Motor neuron (in vitro differentiated cells): ENCODE measurements around the gene BBOX1. TPM values are rescaled to one million over a fixed set of nuclear protein-coding genes. Genes with fewer than 3 reads are reported as not detected.

Experiments used
- ATAC-seq, 8 experiments: fragments of 200-7000 bp; cut with Tn5 transposase; replicated peaks in 6 of 8; 2 replicates each; pipeline ENCODE4 v1.8.0; 2021; ENCODE audit warnings: mild to moderate bottlenecking in 8 of 8, moderate library complexity in 8 of 8
- H3K27ac ChIP-seq, 2 donors: fragments of 250-450 bp; sonication (Bioruptor Pico); 2 replicates each; pipeline ENCODE4 v1.9.0; 2021; ENCODE audit warnings: antibody characterized with exemption in 2 of 2, mild to moderate bottlenecking in 2 of 2, moderate library complexity in 1 of 2
- H3K4me1 ChIP-seq, 2 donors: fragments of 250-450 bp; sonication (Bioruptor Pico); replicated peaks in 1 of 2; 2 replicates each; pipeline ENCODE4 v1.6.1; 2021; ENCODE audit warnings: antibody characterized with exemption in 2 of 2, mild to moderate bottlenecking in 2 of 2, moderate library complexity in 1 of 2
- H3K4me3 ChIP-seq, 5 donors: fragments of 250-450 bp; sonication (Bioruptor Pico); 2 replicates each; pipeline ENCODE4 v1.9.0; 2021; ENCODE audit warnings: antibody characterized with exemption in 5 of 5, mild to moderate bottlenecking in 5 of 5, moderate library complexity in 4 of 5
- WGBS, 10 experiments: fragments of 450-650 bp; shearing (Covaris generic); methylation state at CpG; one replicate each; pipeline ENCODE4 v1.0.0; 2022; 5-methylcytosine and 5-hydroxymethylcytosine counted together
- in situ Hi-C, 9 experiments: fragments of 400-800 bp; cut with MboI; loops; one replicate each; pipeline ENCODE4 v1.15.0; 2021; ENCODE audit warnings: low sequenced_read_pairs in 9 of 9, low pct_unique_long_range_greater_than_20kb in 2 of 9; ENCODE audit not compliant: unreplicated experiment in 9 of 9
- total RNA-seq, 8 experiments: library from RNA; unstranded; fragments of 300-600 nt; gene quantifications; 2 replicates each; pipeline versions ENCODE4 v1.2.3 to v1.2.4, GENCODE V29; 2022

Gene BBOX1
- total RNA-seq, 8 experiments from 2014 or later: 0.38 to 11.4 (median 0.83) TPM

- 29 to 94% (median 70%) methylated on average over 1 to 2 of the region's 2 CpGs; no CpG with 5 or more reads in 4 of the 10 experiments for WGBS, 10 experiments
- no peak for ATAC-seq
- Histone ChIP-seq H3K27ac (no peak overlapping the region), H3K4me1 (no peaks in the 10 kb centered on the region), H3K4me3 (no peak overlapping the region)
- in situ Hi-C loops: no loop called here
Measured at GRCh38 chr11:27095059-27095458, 54.4 kb downstream of the BBOX1 start.

GRCh38 chr11:27095887-27096286 is 55.3 kb downstream of the BBOX1 start:
- no peak for ATAC-seq
- Histone ChIP-seq H3K4me3 (no peak overlapping the region), H3K4me1 (no peaks in the 10 kb centered on the region), H3K27ac (no peak overlapping the region)
- 8 to 82% (median 40%) methylated on average over 1 of the region's 1 CpG; no CpG with 5 or more reads in 1 of the 10 experiments for WGBS, 10 experiments
- in situ Hi-C loops: no loop called here

- no peak for ATAC-seq
- no peaks in the 10 kb centered on the region for H3K4me1 ChIP-seq
- H3K27ac ChIP-seq: no peak overlapping the region
- in situ Hi-C loops: no loop called here
- no peak overlapping the region for H3K4me3 ChIP-seq
- WGBS, 10 experiments: 40 to 100% (median 89%) methylated on average over 2 to 4 of the region's 4 CpGs
Measured at GRCh38 chr11:27097551-27097950, 56.9 kb downstream of the BBOX1 start.

GRCh38 chr11:27100534-27100933 is 59.9 kb downstream of the BBOX1 start:
- H3K27ac ChIP-seq: no peak overlapping the region
- in situ Hi-C loops: no loop called here
- ATAC-seq: peak in 3 of 8 experiments; percentile 31 to 87 (median 85)
- H3K4me3 ChIP-seq: no peak overlapping the region
- H3K4me1 ChIP-seq: no peaks in the 10 kb centered on the region

DNA sequence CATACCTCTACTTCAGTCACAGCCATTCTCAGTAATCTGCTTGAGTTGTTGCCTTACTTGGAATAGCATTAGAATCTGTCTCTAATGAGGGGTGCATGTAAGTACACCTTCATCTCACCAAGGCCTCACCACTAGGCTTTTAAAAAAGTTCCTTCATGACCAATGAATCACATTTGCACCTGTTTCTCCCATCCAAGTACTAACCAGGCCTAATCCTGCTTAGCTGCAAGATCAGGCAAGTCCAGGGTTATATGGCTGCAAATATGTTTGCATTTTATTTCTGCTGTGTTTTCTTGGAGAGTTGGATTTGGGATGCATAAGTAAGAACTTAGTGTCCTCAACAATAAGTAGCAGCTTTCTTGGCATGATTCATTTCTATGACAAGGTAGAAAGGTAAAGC is 66.9 kb downstream of the BBOX1 start:
- H3K4me1 ChIP-seq: no peaks in the 10 kb centered on the region
- no peak overlapping the region for H3K27ac ChIP-seq
- no peak for ATAC-seq
- no peak overlapping the region for H3K4me3 ChIP-seq
- in situ Hi-C loops: no loop called here

DNA sequence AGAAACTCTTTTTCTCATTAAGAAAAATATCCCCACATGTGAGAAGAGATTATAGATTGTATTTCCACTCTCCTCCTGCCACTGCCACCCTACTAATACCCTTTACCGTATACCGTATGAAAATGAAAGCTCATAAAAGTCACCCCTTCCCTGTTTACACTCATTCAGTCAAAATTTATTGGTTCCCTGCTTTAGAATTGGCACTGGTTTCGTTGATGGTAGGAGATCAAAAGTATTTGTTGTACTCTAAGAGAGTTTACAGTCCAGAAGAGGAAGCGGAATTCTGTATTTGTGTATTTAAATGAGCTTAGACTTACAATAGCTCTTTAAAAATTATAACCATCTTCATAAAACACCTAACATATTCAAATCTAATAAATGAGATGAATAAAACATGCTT is 68.2 kb downstream of the BBOX1 start:
- no peak for ATAC-seq
- WGBS, 10 experiments: 43 to 86% (median 77%) methylated on average over 1 to 4 of the region's 4 CpGs; no CpG with 5 or more reads in 1 of the 10 experiments
- in situ Hi-C loops: no loop called here
- Histone ChIP-seq H3K4me1 (no peaks in the 10 kb centered on the region), H3K27ac (no peak overlapping the region), H3K4me3 (no peak overlapping the region)

DNA sequence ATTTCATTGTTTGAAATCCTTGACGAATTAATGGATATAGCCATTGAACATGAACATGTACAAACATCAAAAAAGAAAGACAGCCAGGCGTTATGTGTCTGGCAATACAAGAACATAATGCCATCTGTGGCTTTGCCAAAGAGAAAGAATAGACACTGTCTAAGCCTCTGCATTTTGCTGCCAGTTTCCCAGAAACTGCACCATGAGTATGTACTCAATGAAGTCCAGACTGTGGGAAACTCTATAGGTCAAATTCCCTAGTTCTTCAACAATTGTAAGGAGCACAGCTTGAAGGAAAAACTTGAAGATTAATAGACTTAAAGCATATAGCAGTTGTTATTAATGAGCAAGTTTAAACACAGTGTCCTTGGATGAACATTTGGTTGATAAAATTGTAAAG is 71.3 kb downstream of the BBOX1 start:
- Histone ChIP-seq H3K27ac (peak overlapping the region in 1 of 2 donors; percentile 37), H3K4me1 (peaks cover 0 to 5% of the 10 kb centered on the region in 2 donors), H3K4me3 (no peak overlapping the region)
- 50 to 94% (median 90%) methylated on average over 1 to 2 of the region's 2 CpGs; no CpG with 5 or more reads in 1 of the 10 experiments for WGBS, 10 experiments
- in situ Hi-C loops: no loop called here
- peak in 3 of 8 experiments; percentile 70 to 93 (median 78) for ATAC-seq

DNA sequence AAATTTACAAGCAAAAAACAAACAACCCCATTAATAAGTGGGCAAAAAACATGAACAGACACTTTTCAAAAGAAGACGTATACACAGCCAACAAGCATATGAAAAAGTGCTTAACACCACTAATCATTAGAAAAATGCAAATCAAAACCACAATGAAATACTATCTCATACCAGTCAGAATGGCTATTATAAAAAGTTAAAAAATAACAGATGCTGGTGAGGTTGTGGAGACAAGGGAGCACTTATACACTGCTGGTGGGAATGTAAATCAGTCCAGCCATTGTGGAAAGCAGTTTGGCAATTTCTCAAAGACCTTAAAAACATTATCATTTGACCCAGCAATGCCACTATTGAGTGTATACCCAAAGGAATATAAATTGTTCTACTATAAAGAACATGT is 72.3 kb downstream of the BBOX1 start:
- H3K4me3 ChIP-seq: no peak overlapping the region
- ATAC-seq: no peak
- no peak overlapping the region for H3K27ac ChIP-seq
- in situ Hi-C loops: no loop called here
- H3K4me1 ChIP-seq: peaks cover 0 to 6% of the 10 kb centered on the region in 2 donors
- 30 to 100% (median 80%) methylated on average over 1 of the region's 1 CpG; no CpG with 5 or more reads in 2 of the 10 experiments for WGBS, 10 experiments

GRCh38 chr11:27115051-27115650 is 74.5 kb downstream of the BBOX1 start:
- no peak for ATAC-seq
- 63 to 100% (median 78%) methylated on average over 1 to 3 of the region's 3 CpGs; no CpG with 5 or more reads in 1 of the 10 experiments for WGBS, 10 experiments
- in situ Hi-C loops: no loop called here

DNA sequence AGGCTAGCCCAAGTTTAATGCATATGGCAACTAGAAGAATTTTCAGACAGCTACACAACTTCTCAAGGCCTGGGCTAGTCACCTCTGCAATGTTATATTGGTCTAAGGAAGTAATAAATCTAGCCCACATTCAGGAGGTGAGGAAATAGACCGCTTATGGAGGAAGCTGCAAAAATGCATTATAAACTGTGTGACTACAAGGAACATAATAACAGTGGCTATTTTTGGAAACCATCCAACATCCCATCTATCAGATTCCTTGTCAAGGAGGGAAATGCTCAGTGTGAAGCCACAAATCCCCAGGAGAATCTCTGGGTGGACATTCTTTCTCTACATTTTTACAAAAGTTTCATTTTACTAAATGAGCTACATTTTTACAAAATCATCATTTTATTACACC is 76.1 kb downstream of the BBOX1 start:
- H3K4me1 ChIP-seq: peaks cover 0 to 19% of the 10 kb centered on the region in 2 donors
- H3K27ac ChIP-seq: no peak overlapping the region
- H3K4me3 ChIP-seq: no peak overlapping the region
- WGBS, 10 experiments: 25 to 67% (median 40%) methylated on average over 1 of the region's 1 CpG; no CpG with 5 or more reads in 5 of the 10 experiments
- peak in 5 of 8 experiments; percentile 46 to 91 (median 88) for ATAC-seq
- in situ Hi-C loops: no loop called here

More at GRCh38 chr11:27115051-27115650, 74.5 kb downstream of the BBOX1 start:
- Histone ChIP-seq H3K27ac (no peak overlapping the region), H3K4me1 (peaks cover 0 to 19% of the 10 kb centered on the region in 2 donors), H3K4me3 (no peak overlapping the region)

DNA sequence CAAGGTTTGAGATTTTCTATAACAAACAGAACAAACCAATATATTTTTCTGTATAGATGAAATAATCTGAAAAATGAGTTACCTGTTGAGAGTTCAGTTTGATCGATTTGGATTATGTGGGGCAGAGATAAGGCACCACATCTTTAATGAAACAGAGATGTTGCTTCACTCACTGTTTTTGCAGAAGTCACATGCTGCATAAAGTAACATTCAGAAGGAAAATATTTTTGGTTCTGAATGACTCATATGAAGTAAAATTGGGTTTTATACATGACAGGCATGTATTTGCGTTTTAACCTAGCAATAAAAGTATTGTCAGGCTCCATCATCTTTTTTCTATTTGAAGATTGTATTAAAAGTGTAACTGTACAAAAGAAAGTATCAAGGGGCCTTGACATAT is 77.8 kb downstream of the BBOX1 start:
- peak in 1 of 8 experiments; percentile 20 for ATAC-seq
- Histone ChIP-seq H3K27ac (no peak overlapping the region), H3K4me1 (peaks cover 0 to 24% of the 10 kb centered on the region in 2 donors), H3K4me3 (no peak overlapping the region)
- 63 to 100% (median 92%) methylated on average over 1 to 2 of the region's 2 CpGs; no CpG with 5 or more reads in 3 of the 10 experiments for WGBS, 10 experiments
- in situ Hi-C loops: no loop called here

DNA sequence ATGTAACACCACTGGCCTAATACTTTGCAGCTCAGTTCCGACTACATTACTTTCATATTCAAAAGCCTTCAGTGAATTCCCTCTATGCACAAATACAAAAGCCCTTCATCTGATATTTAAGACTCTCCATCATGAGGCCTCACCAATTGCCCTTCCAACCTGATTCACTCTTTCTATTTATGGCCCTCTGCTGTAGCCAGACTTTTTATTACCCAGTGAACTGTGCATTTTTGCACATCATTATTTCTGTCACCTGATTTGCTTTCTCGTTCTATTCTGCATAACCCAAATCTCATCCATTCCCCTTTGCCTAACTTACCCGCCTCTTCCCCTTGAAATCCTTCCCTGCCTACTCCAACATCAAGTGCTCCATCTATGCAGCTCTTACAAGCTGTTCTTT is 78.3 kb downstream of the BBOX1 start:
- Histone ChIP-seq H3K4me1 (peaks cover 0 to 24% of the 10 kb centered on the region in 2 donors), H3K4me3 (no peak overlapping the region), H3K27ac (no peak overlapping the region)
- ATAC-seq: peak in 6 of 8 experiments; percentile 21 to 87 (median 68)
- 40 to 79% (median 62%) methylated on average over 1 to 3 of the region's 3 CpGs; no CpG with 5 or more reads in 1 of the 10 experiments for WGBS, 10 experiments
- in situ Hi-C loops: no loop called here

DNA sequence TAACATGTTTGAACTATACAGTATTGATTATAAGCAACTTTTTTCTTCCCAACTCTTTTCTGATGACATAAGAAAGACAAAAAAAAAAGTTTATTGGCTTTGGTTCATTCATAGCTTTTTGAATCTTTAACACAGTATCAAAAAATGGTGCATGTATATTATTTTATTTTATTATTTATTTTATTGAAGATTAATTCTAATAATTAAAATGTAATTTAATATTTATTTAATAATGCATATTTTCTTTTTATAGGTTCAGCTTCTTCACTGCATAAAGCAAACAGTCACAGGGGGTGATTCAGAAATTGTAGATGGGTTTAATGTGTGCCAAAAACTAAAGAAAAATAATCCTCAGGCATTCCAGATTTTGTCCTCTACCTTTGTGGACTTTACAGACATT is 78.8 kb downstream of the BBOX1 start:
- no peak overlapping the region for H3K4me3 ChIP-seq
- in situ Hi-C loops: no loop called here
- H3K27ac ChIP-seq: no peak overlapping the region
- no peak for ATAC-seq
- peaks cover 0 to 24% of the 10 kb centered on the region in 2 donors for H3K4me1 ChIP-seq

DNA sequence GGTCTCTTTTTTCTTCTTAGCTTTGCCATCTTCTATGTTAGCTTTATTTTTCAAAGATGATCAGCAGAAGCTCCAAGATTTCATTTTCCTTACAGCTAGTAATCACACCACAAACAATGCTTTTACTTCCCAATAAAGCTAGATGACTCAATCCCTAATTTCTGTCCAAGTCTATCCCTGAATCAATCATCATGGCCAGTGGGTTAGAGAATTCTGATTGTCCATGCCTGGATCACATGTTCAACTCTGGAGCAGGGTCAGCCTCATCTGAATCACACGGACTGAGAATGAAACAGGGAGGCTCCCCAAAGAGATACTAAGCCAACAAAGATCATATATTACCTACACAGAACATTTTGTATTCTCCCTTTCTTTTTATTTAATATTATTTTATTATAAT is 79.6 kb downstream of the BBOX1 start:
- ATAC-seq: peak in 2 of 8 experiments; percentile 27 to 39
- Histone ChIP-seq H3K4me3 (no peak overlapping the region), H3K4me1 (peaks cover 0 to 24% of the 10 kb centered on the region in 2 donors), H3K27ac (no peak overlapping the region)
- 40 to 86% (median 71%) methylated on average over 1 of the region's 1 CpG; no CpG with 5 or more reads in 3 of the 10 experiments for WGBS, 10 experiments
- in situ Hi-C loops: no loop called here
